Stimulated activated CD8-positive, alpha-beta memory T cell treated with anti-CD3 and anti-CD28 coated beads, Interleukin-15, amount 100 ng/mL, for 48 hours (primary cell): ENCODE results near the gene KIF5A.
A peak's percentile ranks its signal among the peaks of the same experiment; 100 is the strongest.

Source experiments
- DNase-seq, 2 donors: peaks; one replicate each; pipeline ENCODE4 v3.0.0-alpha.2; 2020; ENCODE audit warnings: low read depth in 2 of 2

The KIF5A gene

DNA sequence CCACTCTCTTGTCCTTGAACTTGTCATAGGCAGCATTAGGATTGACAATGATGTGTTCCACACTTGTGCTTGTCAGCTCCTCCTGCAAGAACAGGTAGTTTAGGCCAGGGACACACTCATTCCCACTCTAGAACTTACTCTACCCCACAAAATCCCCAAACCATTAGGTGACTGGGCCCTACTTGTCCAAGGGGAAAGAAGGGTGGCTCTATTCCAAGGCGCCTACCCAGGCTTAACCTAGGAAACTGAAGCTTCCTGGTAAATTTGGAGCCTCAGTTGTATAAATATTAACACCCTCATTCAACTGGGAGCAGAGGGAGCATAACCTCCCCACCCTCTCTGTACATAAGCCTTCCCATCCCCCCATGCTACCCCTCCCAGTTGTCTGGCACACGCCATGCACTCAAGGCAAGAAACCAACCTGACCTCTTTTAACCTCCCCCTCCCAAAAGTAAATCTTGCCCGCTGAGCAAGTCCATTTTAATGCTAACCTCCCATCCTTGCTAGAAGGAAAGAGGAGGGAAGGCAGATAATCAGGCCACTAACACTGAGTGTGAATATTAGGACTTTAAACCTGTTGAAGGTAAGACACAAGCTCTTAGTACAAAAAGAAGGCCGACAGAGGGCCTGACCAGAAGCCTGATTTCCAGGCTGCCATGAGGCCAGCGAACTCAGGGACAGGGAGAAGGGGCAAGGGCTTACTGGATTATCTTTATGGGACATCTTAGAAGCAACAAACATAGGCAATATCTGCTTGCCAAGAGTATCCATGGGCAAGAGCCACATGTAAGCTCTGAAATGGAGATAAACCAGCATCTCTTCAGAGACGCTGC, 13.9 kb upstream of the KIF5A start:
- DNase-seq, result no peak

DNA sequence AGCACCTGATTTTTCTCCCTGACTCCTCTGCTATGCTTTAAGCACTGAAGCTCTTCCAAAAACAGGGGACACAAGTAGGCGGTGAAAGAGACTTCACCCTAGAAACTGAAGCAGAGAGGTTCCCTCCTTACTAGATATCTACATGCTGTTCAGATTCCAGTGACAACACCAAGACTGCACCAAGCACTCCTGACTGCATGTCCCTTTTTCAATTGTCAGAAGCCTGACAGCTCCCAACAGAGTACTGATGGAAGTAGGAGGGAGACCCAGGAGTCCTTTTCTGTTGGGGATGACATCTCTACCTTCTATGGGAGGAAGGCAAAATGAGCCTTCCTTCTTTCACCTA, 13.3 kb upstream of the KIF5A start:
- DNase-seq, result no peak

DNA sequence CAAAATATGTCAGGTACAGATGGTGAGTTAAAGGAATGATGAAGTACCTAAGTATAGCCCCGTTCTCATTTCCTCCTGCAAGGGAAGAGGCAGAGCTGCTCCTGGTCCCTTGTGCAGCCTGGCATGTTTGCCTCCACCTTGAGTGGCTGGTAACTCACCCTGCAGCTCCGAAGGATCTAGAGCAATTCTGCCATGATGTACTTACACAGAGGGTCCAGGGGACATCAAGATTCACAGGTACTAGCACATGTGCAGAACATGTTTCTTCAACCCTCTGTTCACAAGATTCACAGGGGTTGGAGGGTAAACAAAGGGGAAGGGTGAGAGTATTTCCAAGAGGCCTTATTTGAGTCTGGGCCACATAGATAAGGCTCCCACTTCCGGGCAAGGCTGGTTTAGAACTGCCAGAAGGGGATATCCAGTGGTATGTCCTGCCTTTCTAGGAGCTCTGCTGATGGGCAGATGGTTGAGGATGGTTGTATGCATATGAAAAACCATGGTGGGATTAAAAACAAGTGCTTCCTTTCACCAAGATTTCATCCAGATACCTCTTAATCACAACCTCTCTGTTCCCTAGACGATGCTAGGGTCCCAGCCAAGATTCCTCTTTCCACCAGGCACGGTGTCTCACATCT, 10.6 kb upstream of the KIF5A start:
- no peak for DNase-seq

- DNase-seq, result no peak
Observed at GRCh38 chr12:57541001-57541400, 8.8 kb upstream of the KIF5A start.

GRCh38 chr12:57541717-57542116, 8.1 kb upstream of the KIF5A start:
- DNase-seq, result no peak

DNA sequence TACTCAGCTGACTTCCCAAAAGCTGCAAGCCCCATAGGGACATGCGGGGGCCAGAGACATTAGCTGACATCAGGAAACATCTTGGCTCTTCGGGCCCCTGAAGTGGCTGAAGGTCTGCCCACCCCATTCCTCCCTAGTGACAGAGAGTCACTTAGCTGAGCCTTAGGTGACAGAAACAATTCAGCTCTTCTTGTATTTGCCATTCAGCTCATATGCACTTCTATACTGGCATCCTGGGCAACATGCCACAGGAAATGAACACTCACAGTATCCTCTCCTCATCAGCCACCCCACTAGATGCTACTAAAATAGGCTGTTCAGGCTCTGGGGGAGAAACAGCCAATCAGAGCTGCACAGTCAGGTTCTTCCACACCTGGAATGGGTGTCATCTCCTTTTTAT, 6.3 kb upstream of the KIF5A start:
- DNase-seq, result no peak

DNA sequence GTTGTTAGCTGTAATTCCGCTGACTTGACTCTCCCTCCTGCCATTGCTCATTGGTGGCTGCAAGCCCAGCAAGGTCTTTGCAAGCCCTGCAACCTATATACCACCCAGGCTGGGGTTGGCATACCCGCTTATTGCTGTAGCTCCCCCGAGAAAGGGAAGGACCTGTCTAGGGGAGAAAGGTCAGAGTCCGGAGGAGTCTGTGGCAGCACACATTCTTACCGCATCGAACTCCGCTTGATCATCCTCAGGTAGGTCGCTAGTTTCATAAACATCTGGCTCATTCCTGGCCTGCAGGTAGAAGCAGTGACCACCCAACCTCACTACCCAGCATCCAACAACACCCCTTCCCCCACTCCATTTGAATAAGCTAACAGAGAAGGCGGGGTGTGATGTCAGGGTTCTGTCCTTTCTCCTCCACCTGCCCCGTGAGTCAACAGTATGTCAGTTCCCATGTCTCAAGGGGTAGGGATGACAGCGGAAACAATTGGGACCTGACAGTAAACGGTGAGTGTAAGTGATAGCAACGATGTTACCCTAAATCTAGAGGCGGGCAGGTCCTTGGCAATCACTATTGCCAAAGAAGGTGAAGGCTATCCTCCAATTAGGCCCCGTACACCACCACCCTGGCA, 3.9 kb upstream of the KIF5A start:
- no peak for DNase-seq

GRCh38 chr12:57546438-57547287, 3.2 kb upstream of the KIF5A start, which contains the start of gene DCTN2:
Gene DCTN2, minus strand, starts transcription at chr12:57547192. Its CDS starts 129 bp downstream, at chr12:57547063.
- peak; percentile 92 to 93 for DNase-seq

DNA sequence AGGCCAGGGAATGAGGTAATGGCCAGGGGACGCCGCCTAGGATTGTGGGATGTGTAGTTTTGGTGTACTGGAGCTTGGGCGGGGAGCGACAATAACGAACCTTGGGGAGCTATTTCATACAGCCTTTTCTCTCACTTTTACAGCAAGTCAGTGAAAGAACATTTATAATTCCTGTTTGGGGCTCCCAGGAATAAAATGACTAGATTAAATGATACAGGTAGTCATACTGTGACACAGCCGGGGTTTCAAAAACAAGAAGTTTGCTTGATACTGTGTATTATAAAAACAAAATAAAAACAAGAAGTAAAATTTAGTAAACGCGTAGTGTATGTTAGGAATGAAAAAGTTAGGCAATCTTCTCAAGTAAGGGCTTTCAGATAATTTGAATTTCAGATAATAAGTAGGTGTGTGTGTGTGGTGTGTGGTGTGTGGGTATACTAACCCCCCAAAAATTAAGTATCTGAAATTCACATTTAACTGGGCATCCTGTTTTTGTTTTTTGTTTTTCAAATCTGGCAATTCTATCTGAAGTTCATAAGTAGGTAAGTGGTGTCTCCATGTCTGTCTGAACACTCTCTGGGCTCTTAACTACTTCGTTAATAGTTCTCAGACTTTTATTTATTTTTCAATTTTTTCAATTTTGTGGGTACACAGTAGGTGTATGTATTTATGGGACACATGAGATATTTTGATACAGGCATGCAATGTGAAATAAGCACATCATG, 2.4 kb upstream of the KIF5A start:
- no peak for DNase-seq

GRCh38 chr12:57548013-57548315, 1.9 kb upstream of the KIF5A start:
- DNase-seq, result no peak

- no peak for DNase-seq
Observed at GRCh38 chr12:57548488-57548887, 1.4 kb upstream of the KIF5A start.

GRCh38 chr12:57549203-57549908, 488 bp upstream of the KIF5A start:
- DNase-seq, result no peak

DNA sequence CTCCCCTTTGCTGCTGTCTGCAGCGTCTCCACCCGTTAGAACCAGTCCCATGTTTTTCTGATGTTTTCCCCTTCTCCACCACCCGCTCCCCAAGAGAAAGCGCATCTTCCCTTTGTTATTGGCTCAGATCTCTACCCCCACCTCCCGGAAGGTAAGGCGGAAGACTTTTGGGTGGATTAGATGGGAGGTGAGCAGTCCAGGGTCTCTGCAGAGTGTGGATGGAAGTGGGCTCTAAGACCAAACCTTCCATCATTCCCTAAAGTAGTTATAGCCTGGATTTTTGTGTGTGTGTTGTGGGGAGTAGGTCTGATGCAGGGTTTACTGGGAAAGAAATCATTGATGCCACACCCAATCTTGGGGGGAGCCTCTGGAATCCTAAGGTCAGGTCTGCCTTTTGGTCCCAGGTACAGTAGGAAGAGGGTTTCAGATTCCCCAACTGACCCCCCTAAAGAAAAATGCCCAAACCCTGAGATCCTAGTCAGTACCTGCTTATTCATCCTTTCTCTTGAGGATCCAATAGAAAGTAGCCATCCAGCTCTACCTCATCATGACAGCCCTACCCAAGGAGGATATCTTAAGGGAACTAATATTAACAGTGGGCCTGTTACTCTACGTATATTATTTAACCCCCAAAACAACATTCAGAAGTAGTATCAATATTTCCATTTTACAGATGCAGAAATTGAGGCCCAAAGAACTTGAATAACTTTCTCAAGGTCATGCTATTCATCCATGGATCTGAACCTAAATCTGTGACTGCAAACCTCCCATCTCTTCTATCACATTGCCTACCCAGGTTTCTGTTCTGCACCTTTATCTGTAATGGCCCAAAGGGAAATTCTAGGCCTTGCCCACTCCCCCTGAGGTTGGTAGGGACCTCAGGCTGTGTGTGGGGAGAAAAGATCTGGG, 1.1 kb downstream of the KIF5A start:
- no peak for DNase-seq

DNA sequence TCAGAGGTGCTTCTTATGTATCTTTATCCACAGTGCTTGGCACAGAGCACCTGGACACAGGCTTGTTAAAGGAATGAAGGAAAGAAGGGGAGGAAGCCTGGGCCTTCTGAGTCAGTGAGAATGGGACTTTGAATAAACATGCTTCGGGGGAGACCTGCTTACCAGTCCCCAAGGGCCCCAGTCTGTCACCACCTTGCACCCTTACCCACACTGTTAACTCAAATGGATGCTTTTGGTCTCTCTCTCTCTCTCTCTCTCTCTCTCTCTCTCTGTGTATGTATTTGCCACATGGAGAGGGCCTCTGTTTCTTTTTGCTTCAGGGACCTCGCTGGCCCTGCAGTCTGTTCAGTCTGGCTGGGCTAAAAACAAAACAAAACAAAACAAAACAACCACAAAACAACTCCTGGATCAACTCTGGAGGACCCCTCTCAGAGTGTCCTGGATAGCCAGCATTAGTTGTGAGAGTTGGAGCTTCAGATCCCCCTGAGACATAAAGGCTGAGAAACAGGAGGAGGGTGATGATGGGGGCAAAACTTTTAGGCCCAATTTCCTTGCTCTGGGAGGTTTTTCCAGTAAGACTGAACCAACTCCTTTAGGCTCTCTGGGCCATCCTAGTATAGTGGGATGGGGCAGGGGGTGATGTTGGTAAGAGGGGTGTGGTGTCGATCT, 1.9 kb downstream of the KIF5A start:
- DNase-seq, result no peak

GRCh38 chr12:57552306-57552651, 2.4 kb downstream of the KIF5A start:
- DNase-seq, result no peak

DNA sequence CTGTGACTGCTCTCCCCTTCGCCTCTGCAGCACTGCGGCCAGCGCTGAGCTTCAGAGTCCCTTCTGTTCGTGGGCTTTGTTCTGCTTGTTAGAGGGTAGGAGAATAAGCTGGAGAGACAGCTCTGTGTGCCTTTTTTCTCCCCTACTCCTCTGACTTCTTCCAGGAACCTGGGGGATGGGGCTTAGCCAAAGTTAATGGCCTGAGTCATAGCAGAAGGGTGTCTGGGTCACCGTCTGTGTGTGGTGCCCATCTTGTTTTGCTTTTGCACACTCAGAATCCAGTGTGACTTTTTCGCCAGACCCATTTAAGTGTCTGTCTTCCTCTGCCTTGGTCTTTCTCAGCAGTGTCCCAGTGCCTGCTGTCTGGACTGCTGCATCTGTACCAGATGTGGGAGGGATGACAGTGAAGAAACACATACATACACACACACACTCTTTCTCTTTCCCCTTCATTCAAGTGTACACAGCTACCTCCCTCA, 3.0 kb downstream of the KIF5A start:
- no peak for DNase-seq

DNA sequence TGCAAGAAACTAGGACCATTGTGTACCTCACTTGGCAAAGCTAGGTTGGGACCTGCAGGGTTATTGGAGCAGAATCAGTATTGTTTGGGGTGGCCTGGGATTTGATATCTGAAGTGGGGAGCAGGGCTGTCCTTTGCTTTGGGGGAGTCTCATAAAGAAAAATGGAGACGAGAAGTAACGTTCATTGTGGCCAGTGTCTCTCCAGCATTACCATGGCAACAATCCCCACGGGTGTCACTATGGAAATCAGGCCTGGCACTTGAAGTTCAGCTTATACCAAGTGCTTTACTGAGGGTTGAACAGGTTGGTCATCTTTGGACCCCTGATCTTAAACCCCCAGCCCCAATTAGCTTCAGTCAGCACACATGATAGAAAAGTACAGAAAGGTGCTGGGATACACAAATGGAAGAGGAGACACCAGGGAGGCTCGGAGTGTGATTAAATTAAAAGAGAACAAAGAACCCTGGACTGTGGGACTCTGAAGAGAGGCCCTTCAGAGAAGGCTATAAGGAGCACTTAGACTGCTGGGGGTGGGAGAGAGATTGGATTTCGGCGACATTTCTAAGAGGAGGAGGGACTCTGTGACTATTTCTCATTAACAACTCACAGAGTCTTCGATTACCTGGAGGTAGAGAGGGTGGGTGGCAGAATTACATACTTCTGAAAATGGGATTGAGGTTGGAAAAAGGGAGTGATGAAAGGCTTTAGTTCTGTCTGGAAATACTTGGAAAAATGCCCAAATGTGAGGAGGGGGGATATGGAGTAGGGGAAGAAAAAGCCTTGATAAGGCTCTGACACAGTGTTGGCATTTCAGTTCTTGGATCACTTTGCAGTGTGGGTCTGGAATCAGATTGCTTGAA, 3.7 kb downstream of the KIF5A start:
- DNase-seq, result no peak

- no peak for DNase-seq
Observed at GRCh38 chr12:57554453-57554852, 4.6 kb downstream of the KIF5A start.
